C4-2B (cell line): ENCODE measurements around the gene ACTR3C.

Experiments used
- ZFX ChIP-seq: fragments of 450-650 bp; IDR thresholded peaks from 2 replicates; pipeline ENCODE4 v1.6.1; 2017
- TF ChIP-seq, protein P1 (sequence below): fragments of 450-650 bp; conservative IDR thresholded peaks from 2 replicates; pipeline ENCODE4 v1.5.1; 2017; ENCODE audit warnings: mild to moderate bottlenecking

DNA sequence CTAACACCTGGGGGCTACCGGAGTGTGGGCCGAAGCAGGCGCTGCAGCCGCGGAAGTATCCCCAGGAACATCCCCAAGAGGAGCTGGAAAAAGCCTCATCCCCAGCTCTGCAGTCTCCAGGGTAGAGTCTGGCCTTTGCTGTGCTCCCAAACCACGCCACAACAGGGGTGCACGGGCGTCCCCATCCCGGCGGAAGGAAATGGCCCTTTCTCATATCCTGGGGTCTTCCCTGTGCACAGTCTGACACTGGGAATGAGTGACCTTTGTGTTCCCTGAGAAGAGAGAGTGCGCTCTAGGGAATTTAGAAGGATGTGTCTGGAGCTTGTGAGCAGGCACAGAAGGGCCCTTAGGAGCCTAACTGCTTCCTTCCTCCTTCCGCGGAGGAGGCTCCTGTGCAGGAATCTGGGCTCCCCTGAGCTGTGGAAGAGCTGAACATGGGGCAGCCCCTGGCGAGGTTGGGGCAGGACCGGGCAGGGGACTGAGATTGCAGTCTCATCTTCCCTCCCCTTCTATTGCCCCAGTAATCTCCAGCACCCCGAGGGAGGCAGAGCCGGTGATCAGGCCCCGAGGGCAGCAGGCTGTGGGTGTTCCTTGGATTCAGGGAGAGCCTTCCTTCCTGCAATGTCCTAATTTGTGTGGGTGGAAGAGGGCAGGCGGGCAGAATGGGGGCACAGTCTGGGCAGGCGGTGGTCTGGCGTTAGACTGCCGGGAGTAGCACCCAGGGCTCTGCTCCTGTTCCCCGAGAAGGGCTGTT, 46.6 kb upstream of the ACTR3C start:
- TF ChIP-seq, protein P1, sequence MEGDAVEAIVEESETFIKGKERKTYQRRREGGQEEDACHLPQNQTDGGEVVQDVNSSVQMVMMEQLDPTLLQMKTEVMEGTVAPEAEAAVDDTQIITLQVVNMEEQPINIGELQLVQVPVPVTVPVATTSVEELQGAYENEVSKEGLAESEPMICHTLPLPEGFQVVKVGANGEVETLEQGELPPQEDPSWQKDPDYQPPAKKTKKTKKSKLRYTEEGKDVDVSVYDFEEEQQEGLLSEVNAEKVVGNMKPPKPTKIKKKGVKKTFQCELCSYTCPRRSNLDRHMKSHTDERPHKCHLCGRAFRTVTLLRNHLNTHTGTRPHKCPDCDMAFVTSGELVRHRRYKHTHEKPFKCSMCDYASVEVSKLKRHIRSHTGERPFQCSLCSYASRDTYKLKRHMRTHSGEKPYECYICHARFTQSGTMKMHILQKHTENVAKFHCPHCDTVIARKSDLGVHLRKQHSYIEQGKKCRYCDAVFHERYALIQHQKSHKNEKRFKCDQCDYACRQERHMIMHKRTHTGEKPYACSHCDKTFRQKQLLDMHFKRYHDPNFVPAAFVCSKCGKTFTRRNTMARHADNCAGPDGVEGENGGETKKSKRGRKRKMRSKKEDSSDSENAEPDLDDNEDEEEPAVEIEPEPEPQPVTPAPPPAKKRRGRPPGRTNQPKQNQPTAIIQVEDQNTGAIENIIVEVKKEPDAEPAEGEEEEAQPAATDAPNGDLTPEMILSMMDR = no peak
- TF ChIP-seq ZFX = no peak
